Measurements from ENCODE around the gene PPM1N.

PPM1N gene

DNA sequence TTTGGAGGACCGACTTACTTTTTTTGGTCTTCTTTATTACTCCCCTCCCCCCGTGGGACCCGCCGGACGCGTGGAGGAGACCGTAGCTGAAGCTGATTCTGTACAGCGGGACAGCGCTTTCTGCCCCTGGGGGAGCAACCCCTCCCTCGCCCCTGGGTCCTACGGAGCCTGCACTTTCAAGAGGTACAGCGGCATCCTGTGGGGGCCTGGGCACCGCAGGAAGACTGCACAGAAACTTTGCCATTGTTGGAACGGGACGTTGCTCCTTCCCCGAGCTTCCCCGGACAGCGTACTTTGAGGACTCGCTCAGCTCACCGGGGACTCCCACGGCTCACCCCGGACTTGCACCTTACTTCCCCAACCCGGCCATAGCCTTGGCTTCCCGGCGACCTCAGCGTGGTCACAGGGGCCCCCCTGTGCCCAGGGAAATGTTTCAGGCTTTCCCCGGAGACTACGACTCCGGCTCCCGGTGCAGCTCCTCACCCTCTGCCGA, 30.0 kb upstream of the PPM1N start:
- Histone ChIP-seq H3K4me3 (replicated peaks; ENCODE audit: low read depth, low read length) (peak overlapping the region; percentile 72), H3K27me3 (replicated peaks; ENCODE audit: control insufficient read depth, insufficient read depth, low read length) (no peaks in the 10 kb centered on the region), H3K36me3 (ENCODE audit: control insufficient read depth, insufficient read depth, low read length) (no peaks in the 10 kb centered on the region)
- TF ChIP-seq, protein P1, sequence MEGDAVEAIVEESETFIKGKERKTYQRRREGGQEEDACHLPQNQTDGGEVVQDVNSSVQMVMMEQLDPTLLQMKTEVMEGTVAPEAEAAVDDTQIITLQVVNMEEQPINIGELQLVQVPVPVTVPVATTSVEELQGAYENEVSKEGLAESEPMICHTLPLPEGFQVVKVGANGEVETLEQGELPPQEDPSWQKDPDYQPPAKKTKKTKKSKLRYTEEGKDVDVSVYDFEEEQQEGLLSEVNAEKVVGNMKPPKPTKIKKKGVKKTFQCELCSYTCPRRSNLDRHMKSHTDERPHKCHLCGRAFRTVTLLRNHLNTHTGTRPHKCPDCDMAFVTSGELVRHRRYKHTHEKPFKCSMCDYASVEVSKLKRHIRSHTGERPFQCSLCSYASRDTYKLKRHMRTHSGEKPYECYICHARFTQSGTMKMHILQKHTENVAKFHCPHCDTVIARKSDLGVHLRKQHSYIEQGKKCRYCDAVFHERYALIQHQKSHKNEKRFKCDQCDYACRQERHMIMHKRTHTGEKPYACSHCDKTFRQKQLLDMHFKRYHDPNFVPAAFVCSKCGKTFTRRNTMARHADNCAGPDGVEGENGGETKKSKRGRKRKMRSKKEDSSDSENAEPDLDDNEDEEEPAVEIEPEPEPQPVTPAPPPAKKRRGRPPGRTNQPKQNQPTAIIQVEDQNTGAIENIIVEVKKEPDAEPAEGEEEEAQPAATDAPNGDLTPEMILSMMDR (IDR thresholded peaks at IDR 0.05; ENCODE audit: insufficient read depth, low read length, poor library complexity, severe bottlenecking), result no peak
- peak; percentile 48 for DNase-seq (ENCODE audit: extremely low read depth, insufficient read length)

DNA sequence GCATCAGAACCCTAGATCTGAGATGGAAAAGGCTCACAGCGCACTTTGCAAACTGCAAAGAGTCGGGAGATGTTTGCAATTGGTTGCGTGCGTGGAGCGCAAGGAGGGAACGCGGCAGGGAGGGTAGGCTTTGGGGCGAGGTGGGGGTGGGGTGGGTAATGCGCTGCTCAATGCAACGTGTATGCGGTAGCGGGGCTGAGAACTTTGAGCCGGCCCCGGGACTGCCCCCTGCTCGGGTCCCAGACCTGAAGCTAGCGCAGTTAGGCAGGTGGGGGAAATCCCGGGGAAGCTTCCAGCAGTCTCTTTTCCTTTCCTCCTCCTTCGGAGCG, 29.5 kb upstream of the PPM1N start:
- peak overlapping the region; percentile 72 for H3K4me3 ChIP-seq (replicated peaks; ENCODE audit: low read depth, low read length)
- TF ChIP-seq, protein P1 (IDR thresholded peaks at IDR 0.05; ENCODE audit: insufficient read depth, low read length, poor library complexity, severe bottlenecking), result no peak
- H3K36me3 ChIP-seq (ENCODE audit: control insufficient read depth, insufficient read depth, low read length), result no peaks in the 10 kb centered on the region
- no peaks in the 10 kb centered on the region for H3K27me3 ChIP-seq (replicated peaks; ENCODE audit: control insufficient read depth, insufficient read depth, low read length)
- no peak for DNase-seq (ENCODE audit: extremely low read depth, insufficient read length)

DNA sequence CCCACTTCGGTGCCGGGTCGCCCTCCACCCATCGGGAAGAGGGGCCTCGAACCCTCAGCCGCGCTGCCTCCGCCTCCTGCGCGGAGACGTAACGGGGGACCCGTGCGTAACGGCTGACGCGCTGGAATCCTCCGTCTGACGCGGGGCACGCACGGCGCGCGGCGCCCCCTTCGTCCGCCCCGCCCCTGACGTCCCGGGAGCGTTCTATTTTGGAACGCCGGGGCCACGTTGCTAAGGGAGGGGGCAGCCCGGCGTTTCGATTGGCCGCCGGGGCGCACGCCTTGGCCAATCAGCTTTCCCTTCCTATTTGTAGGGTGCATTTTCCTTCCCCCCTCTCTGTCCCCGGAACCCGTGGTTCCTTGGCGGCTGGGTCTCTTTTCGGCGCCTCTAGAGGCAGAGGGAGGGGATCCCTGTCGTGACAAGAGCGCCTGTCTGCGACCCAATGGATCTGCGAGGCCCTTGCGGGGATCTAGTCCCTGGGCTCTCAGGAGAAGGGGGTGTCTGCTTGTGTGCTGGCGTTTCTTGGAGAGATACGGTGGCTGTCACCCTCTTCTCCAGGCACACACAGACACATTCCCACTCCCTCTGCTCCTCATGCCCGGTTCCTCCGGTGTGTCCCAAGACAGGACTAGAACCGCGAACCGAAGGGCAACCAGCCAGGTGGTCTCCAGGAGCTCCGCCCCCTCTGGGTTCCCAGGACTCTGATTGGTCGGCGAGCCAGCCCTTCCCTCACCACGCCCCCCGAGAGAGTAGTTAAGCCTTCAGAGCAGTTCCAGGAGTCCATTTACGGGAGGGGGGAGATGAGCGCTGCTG, 28.9 kb upstream of the PPM1N start:
- TF ChIP-seq, protein P1 (IDR thresholded peaks at IDR 0.05; ENCODE audit: insufficient read depth, low read length, poor library complexity, severe bottlenecking), result no peak
- DNase-seq (ENCODE audit: extremely low read depth, insufficient read length), result peak; percentile 98

DNA sequence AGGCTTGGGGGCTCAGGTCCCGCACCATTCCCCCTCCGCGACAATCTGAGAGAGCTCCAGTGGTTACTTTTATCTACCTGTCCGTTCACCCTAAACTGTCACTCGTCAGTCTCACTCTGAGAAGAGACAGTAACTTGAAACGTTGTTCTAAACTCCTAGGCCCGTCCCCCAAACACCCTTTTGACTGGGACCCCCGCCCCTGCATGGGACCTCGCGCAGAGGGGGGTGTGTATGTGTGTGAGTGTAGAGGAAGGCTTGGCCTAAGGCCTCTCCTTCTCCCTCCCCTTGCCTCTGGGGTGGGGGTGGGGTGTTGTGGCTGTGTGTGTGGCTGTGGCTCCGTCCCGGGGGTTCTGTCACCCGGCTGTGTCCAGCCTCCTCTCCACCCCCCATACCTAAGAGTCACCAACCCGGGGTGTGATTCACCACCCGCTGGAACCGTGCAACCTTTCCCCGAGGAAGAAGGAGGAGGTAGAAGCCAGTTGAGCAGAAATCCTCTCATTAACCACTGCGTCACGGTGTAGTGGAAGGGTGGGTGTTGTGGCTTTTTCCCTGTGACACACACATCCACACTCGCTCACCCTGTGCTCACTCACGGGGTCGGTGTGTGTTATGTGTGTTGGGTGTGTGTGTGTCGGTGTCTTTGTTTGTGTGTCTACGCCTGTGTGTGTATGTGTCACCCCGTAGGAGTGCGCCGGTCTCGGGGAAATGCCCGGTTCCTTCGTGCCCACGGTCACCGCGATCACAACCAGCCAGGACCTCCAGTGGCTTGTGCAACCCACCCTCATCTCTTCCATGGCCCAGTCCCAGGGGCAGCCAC, 28.1 kb upstream of the PPM1N start:
- no peaks in the 10 kb centered on the region for H3K27me3 ChIP-seq (replicated peaks; ENCODE audit: control insufficient read depth, insufficient read depth, low read length)
- peak overlapping the region; percentile 68 for H3K4me3 ChIP-seq (replicated peaks; ENCODE audit: low read depth, low read length)
- H3K36me3 ChIP-seq (ENCODE audit: control insufficient read depth, insufficient read depth, low read length), result no peaks in the 10 kb centered on the region
- TF ChIP-seq, protein P1 (IDR thresholded peaks at IDR 0.05; ENCODE audit: insufficient read depth, low read length, poor library complexity, severe bottlenecking), result no peak
- DNase-seq (ENCODE audit: extremely low read depth, insufficient read length), result no peak

More for the DNA sequence above, 28.9 kb upstream of the PPM1N start:
- Histone ChIP-seq H3K36me3 (ENCODE audit: control insufficient read depth, insufficient read depth, low read length) (no peaks in the 10 kb centered on the region), H3K4me3 (replicated peaks; ENCODE audit: low read depth, low read length) (peak overlapping the region; percentile 72), H3K27me3 (replicated peaks; ENCODE audit: control insufficient read depth, insufficient read depth, low read length) (no peaks in the 10 kb centered on the region)

DNA sequence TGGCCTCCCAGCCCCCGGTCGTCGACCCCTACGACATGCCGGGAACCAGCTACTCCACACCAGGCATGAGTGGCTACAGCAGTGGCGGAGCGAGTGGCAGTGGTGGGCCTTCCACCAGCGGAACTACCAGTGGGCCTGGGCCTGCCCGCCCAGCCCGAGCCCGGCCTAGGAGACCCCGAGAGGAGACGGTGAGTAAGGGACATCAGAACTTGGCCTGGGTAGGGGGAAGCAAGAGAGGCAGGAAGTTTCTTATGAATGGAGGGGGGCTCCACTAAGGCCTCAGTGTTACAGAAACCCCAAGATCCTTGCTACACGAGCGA, 27.5 kb upstream of the PPM1N start:
- H3K4me3 ChIP-seq (replicated peaks; ENCODE audit: low read depth, low read length), result no peak overlapping the region
- no peak for DNase-seq (ENCODE audit: extremely low read depth, insufficient read length)
- H3K36me3 ChIP-seq (ENCODE audit: control insufficient read depth, insufficient read depth, low read length), result no peaks in the 10 kb centered on the region
- TF ChIP-seq, protein P1 (IDR thresholded peaks at IDR 0.05; ENCODE audit: insufficient read depth, low read length, poor library complexity, severe bottlenecking), result no peak
- H3K27me3 ChIP-seq (replicated peaks; ENCODE audit: control insufficient read depth, insufficient read depth, low read length), result no peaks in the 10 kb centered on the region
